Measurements from ENCODE around the gene SLC1A7.

- TF ChIP-seq CTCF (IDR thresholded peaks at IDR 0.05) (no peak), POLR2A (IDR thresholded peaks at IDR 0.05) (no peak), POLR2AphosphoS5 (IDR thresholded peaks at IDR 0.05) (peak in 1 of 4 donors; percentile 8)
These were observed 7.3 kb downstream of the SLC1A7 start for GRCh38 chr1:53134961-53135734.

Measured in sigmoid colon (tissue), 4 donors.